Measurements from ENCODE around the gene IGSF9B. TPM values are rescaled to one million over a fixed set of nuclear protein-coding genes. Genes with fewer than 3 reads are reported as not detected.

IGSF9B gene
- total and polyA plus RNA-seq, 4 donors = 0.72 to 19.5 (median 4.0) TPM

Other genes with a start within 250 kb of the IGSF9B start
- not detected for gene SPATA19, start 111.5 kb downstream of the IGSF9B start, total RNA-seq
- not detected for gene SPATA19, start 111.5 kb downstream of the IGSF9B start, polyA plus RNA-seq
- 10 to 100 TPM; 33.5 to 72.2 TPM for gene JAM3, start 112.1 kb upstream of the IGSF9B start, total RNA-seq
- gene JAM3, start 112.1 kb upstream of the IGSF9B start, polyA plus RNA-seq = 10 to 100 TPM; 10.3 to 13.6 TPM